Measurements from ENCODE around the gene EXOC2.

DNA sequence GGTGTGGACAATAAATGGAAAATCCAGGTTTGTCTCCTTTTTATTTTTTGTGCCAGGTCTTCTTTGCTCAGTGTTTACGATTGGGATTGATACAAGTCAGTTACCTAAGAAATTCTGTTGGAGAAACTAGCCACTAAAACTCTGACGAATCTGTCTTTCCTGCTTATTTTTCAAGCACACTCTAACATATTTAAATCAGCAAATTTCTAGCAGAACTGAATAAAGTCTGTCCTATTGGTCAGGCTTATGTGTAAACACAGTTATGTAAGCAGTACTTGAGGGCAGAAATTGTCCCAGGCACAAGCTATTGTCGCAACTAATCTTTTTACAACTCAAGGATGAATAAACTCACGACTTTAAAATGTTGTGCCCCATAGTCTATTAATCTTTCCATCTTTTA is 12.1 kb upstream of the EXOC2 start:
- no peak for TF ChIP-seq POLR2A (IDR thresholded peaks at IDR 0.05)
- TF ChIP-seq, protein P1, sequence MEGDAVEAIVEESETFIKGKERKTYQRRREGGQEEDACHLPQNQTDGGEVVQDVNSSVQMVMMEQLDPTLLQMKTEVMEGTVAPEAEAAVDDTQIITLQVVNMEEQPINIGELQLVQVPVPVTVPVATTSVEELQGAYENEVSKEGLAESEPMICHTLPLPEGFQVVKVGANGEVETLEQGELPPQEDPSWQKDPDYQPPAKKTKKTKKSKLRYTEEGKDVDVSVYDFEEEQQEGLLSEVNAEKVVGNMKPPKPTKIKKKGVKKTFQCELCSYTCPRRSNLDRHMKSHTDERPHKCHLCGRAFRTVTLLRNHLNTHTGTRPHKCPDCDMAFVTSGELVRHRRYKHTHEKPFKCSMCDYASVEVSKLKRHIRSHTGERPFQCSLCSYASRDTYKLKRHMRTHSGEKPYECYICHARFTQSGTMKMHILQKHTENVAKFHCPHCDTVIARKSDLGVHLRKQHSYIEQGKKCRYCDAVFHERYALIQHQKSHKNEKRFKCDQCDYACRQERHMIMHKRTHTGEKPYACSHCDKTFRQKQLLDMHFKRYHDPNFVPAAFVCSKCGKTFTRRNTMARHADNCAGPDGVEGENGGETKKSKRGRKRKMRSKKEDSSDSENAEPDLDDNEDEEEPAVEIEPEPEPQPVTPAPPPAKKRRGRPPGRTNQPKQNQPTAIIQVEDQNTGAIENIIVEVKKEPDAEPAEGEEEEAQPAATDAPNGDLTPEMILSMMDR (IDR thresholded peaks at IDR 0.05): no peak

All from thyroid gland (tissue), 4 donors.